ENCODE results near the gene CCL28. TPM values are rescaled to one million over a fixed set of nuclear protein-coding genes. Genes with fewer than 3 reads are reported as not detected.

The CCL28 gene
- polyA plus RNA-seq, 1 experiment: 0.29 TPM

- TF ChIP-seq CTCF (IDR thresholded peaks at IDR 0.05; ENCODE audit: insufficient read depth, low read depth, low read length): no peak
- H3K36me3 ChIP-seq (ENCODE audit: control insufficient read depth, insufficient read depth, low read length): no peaks in the 10 kb centered on the region
- CTCF ChIA-PET: interaction anchor here (0.6 kb wide), 1 partner anchor 1042 kb away, joined by 3 read pairs; no protein-coding TSS in a partner anchor
- DNase-seq (ENCODE audit: low read depth): no peak
- no peaks in the 10 kb centered on the region for H3K27me3 ChIP-seq (ENCODE audit: control insufficient read depth, insufficient read depth, low read length)
- no peak overlapping the region for H3K4me3 ChIP-seq (ENCODE audit: low read depth, low read length)
- POLR2A ChIA-PET: no interaction called here
Measured at GRCh38 chr5:43363445-43364152, 48.6 kb downstream of the CCL28 start.

- ChIA-PET CTCF (interaction anchor here (0.7 kb wide), 1 partner anchor 27 kb away, joined by 3 read pairs; no protein-coding TSS in a partner anchor), POLR2A (no interaction called here)
- no peak for TF ChIP-seq CTCF (IDR thresholded peaks at IDR 0.05; ENCODE audit: insufficient read depth, low read depth, low read length)
- H3K36me3 ChIP-seq (ENCODE audit: control insufficient read depth, insufficient read depth, low read length): no peaks in the 10 kb centered on the region
- H3K4me3 ChIP-seq (ENCODE audit: low read depth, low read length): no peak overlapping the region
- no peaks in the 10 kb centered on the region for H3K27me3 ChIP-seq (ENCODE audit: control insufficient read depth, insufficient read depth, low read length)
- DNase-seq (ENCODE audit: low read depth): no peak
Measured at GRCh38 chr5:43362725-43363435, 49.3 kb downstream of the CCL28 start.

DNA sequence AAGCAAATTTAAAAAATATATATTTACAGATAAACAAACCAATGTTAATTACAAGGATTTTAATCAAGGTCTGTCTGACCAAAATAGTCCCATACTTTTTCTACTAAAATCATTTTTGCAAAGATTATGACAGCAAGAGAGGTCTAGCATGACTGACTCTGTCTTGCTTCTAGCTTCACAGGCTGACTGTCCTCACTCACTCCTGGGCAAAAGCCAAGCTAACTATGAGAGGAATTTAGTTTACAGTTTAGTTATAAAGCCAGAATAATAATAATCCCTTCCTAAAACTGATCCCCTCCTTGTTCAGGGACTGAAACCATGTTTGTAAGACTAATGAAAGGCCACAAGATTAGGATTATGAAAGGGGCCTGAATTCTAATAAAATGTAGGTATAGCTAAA is 53.5 kb downstream of the CCL28 start:
- POLR2A ChIA-PET: no interaction called here
- Histone ChIP-seq H3K36me3 (ENCODE audit: control insufficient read depth, insufficient read depth, low read length) (no peaks in the 10 kb centered on the region), H3K4me3 (ENCODE audit: low read depth, low read length) (no peak overlapping the region), H3K27me3 (ENCODE audit: control insufficient read depth, insufficient read depth, low read length) (no peaks in the 10 kb centered on the region)
- DNase-seq (ENCODE audit: low read depth): no peak
- no peak for TF ChIP-seq CTCF (IDR thresholded peaks at IDR 0.05; ENCODE audit: insufficient read depth, low read depth, low read length)
- CTCF ChIA-PET: interaction anchor here (0.6 kb wide), 1 partner anchor 291 kb away, joined by 3 read pairs; no protein-coding TSS in a partner anchor

DNA sequence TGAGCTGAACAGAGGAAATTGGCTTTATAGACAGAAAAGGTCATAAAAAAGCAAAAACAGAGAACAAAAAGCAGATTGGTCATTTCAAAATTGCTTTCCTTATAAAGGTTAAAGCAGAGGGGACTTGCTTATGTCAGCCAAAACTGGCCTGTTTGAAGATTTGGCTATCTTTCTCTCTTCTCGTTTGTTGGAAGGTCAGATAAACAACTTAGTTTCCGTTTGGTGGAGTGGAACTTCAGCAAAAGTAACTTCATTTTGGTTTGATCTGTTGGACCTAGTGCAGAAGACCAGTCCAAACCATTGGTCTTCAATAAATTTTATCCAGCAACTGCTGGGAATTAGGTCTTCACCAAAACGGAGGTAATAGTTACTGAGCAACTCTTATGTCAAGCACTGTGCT is 53.9 kb downstream of the CCL28 start:
- Histone ChIP-seq H3K4me3 (ENCODE audit: low read depth, low read length) (no peak overlapping the region), H3K27me3 (ENCODE audit: control insufficient read depth, insufficient read depth, low read length) (no peaks in the 10 kb centered on the region), H3K36me3 (ENCODE audit: control insufficient read depth, insufficient read depth, low read length) (no peaks in the 10 kb centered on the region)
- TF ChIP-seq CTCF (IDR thresholded peaks at IDR 0.05; ENCODE audit: insufficient read depth, low read depth, low read length): no peak
- ChIA-PET CTCF (interaction anchor here (0.6 kb wide), 1 partner anchor 11 kb away, joined by 3 read pairs; no protein-coding TSS in a partner anchor), POLR2A (no interaction called here)
- no peak for DNase-seq (ENCODE audit: low read depth)

GRCh38 chr5:43357878-43358281 is 54.3 kb downstream of the CCL28 start:
- DNase-seq (ENCODE audit: low read depth): no peak
- H3K27me3 ChIP-seq (ENCODE audit: control insufficient read depth, insufficient read depth, low read length): no peaks in the 10 kb centered on the region
- no peaks in the 10 kb centered on the region for H3K36me3 ChIP-seq (ENCODE audit: control insufficient read depth, insufficient read depth, low read length)
- no peak for TF ChIP-seq CTCF (IDR thresholded peaks at IDR 0.05; ENCODE audit: insufficient read depth, low read depth, low read length)
- ChIA-PET POLR2A (no interaction called here), CTCF (interaction anchor here (0.6 kb wide), 1 partner anchor 11 kb away, joined by 3 read pairs; no protein-coding TSS in a partner anchor)
- no peak overlapping the region for H3K4me3 ChIP-seq (ENCODE audit: low read depth, low read length)

Data from BJ (cell line).